HFF-Myc (cell line): Measurements from ENCODE around the gene PLSCR2.
"Not testable (repeated sequence)": the region's sequence is repeated elsewhere in the genome, so short reads cannot be mapped to it uniquely, and the experiment has no call there.

Source experiments
- DNase-seq: peaks from one replicate; pipeline ENCODE4 v3.0.0-alpha.2; 2011; ENCODE audit warnings: low read depth; ENCODE audit errors: extremely low read depth
- H3K4me3 ChIP-seq: replicated peaks from 2 replicates; pipeline ENCODE4 v1.5.1; 2011; ENCODE audit warnings: low read depth, mild to moderate bottlenecking, control low read depth, low read length
- CTCF ChIP-seq: IDR thresholded peaks from 2 replicates; pipeline ENCODE4 v1.5.1; 2012; ENCODE audit warnings: mild to moderate bottlenecking, low read depth, low read length, control low read depth; ENCODE audit errors: missing control alignments

Gene PLSCR2

DNA sequence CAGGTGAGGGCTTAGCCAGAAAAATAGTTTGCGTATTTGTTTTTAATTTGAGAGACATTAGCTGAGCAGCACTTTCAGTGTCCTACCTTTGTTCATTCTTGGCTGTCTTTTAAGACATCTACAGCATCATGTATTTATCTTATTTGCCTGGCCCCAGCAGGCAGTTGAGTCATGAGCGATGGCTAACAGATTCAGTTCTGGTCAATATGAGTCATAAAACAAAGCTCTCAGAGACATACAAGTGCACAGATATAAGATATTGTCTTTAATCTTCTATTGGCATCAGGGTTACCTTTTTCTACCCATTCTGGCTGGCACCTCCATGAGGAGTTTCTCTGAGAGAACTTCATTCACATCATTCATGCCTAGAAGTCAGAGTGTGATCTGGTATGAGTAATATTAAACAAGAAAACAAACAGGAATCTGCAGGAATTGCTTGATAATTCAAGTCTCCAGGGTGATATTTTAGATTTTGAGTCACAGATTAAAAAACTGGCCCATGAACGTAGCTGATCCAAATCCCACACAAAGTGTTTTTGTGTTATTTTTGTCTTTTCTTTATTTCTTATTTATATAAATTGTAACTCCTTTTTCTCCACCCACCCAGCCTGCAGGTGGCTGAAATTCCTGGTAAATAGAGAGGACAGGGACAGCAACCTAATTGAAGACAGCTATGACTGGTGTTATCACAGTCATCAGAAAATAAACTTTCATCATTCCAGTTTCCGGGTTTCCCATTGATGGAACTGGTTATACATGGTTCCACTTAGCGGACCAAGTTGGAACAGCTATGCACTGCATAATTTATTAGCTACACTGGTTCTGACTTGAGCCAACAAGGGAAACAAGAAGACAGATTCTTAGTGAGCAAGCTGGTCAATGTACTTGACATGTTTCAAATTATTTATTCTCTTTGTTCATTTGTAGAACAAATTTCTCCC is 47.3 kb downstream of the PLSCR2 start:
- TF ChIP-seq CTCF: no peak
- H3K4me3 ChIP-seq: no peak overlapping the region
- no peak for DNase-seq

- H3K4me3 ChIP-seq: no peak overlapping the region
- no peak for TF ChIP-seq CTCF
- no peak for DNase-seq
These were observed 53.0 kb downstream of the PLSCR2 start for GRCh38 chr3:146416366-146416765.

DNA sequence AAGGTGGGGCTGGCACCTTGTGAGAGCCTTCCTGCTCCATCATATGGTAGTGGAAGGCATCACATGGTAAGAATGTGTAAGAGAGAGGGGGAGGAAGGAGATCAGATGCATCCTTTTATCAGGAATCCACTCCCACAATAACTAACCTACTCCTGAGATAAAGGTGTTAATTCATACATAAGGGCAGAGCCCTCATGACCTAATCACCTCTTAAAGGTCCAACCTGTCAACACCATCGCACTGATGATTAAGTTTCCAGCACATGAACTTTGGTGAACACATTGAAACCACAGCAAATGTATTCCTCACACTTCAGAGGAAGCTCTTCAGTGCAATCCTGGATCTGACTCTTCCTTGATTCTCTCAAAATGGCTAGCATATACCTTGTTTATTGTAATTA is 55.4 kb downstream of the PLSCR2 start:
- no peak for TF ChIP-seq CTCF
- DNase-seq: no peak
- no peak overlapping the region for H3K4me3 ChIP-seq

DNA sequence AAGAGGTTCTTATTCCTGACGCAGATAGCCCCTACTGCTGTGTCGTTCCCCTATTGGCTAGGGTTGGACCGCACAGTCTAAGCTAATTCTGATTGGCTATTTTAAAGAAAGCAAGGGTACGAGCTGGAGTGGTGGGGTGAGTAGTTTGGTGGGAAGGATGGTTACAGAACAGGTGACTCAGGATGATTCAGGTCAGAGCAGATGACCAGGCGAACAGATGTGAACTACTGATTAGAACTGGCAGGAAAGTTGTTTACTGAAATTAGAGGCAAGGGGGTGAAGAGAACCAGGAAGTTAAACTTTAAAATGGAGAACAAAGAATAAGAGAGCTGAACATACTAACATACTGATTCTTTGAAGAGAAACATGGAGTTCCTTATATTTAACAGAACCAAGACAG is 56.6 kb downstream of the PLSCR2 start:
- H3K4me3 ChIP-seq, DNase-seq: not testable (repeated sequence)

- no peak for DNase-seq
- no peak overlapping the region for H3K4me3 ChIP-seq
These were observed 61.4 kb downstream of the PLSCR2 start for GRCh38 chr3:146407956-146408355.

DNA sequence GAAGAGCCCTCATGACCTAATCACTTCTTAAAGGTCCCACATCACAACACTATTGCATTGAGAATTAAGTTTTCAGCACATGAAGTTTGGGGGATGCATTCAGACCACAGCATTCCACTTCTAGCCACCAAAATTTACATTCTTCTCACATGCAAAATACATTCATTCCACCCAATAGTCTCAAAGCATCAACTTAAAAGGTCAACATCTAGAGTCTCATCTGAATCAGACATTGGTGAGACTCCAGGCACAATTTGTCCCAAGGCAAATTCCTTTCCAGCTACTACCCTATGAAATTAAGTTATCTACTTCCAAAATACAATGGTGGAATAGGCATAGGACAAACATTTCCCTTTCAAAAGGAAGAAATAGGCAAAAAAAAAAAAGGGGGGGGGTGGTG is 64.9 kb downstream of the PLSCR2 start:
- TF ChIP-seq CTCF: no peak
- no peak overlapping the region for H3K4me3 ChIP-seq
- DNase-seq: no peak

More at GRCh38 chr3:146407956-146408355, 61.4 kb downstream of the PLSCR2 start:
- TF ChIP-seq CTCF: no peak

- H3K4me3 ChIP-seq: no peak overlapping the region
- no peak for TF ChIP-seq CTCF
- DNase-seq: no peak
These were observed 65.6 kb downstream of the PLSCR2 start for GRCh38 chr3:146403792-146404191.
